ENCODE data around the gene RAB3C.

DNA sequence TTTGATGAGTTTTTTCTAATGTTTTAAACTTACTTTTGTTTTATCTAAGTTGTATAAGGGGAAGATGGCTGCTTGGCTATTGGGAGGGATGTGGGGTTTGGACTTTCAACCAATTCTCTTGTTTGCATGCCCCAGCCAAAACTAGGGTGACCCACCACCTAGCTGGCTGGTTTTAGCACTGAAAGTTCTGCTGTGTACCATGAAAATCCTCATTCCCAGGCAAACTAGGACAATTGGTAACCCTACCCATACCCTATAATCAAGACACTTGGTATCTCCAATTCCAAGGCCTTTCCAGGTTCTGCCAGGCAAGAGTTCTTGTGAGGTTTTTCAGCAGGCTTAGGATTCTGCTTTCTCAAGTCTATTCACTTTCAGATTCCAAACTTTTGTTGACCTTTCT lies 13.1 kb downstream of the RAB3C start:
- TF ChIP-seq, protein P1, sequence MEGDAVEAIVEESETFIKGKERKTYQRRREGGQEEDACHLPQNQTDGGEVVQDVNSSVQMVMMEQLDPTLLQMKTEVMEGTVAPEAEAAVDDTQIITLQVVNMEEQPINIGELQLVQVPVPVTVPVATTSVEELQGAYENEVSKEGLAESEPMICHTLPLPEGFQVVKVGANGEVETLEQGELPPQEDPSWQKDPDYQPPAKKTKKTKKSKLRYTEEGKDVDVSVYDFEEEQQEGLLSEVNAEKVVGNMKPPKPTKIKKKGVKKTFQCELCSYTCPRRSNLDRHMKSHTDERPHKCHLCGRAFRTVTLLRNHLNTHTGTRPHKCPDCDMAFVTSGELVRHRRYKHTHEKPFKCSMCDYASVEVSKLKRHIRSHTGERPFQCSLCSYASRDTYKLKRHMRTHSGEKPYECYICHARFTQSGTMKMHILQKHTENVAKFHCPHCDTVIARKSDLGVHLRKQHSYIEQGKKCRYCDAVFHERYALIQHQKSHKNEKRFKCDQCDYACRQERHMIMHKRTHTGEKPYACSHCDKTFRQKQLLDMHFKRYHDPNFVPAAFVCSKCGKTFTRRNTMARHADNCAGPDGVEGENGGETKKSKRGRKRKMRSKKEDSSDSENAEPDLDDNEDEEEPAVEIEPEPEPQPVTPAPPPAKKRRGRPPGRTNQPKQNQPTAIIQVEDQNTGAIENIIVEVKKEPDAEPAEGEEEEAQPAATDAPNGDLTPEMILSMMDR (IDR thresholded peaks at IDR 0.05; ENCODE audit: low read length): no peak
- TF ChIP-seq EZH2phosphoT487 (IDR thresholded peaks at IDR 0.05; ENCODE audit: low read length) (no peak), EZH2 (optimal IDR thresholded peaks at IDR 0.05; ENCODE audit: low read depth, low read length) (no peak)
